Motor neuron (in vitro differentiated cells): Measurements from ENCODE around the gene SNAPC2. TPM values are rescaled to one million over a fixed set of nuclear protein-coding genes. Genes with fewer than 3 reads are reported as not detected.
A peak's percentile ranks its signal among the peaks of the same experiment; 100 is the strongest.
"Not testable (repeated sequence)": the region's sequence is repeated elsewhere in the genome, so short reads cannot be mapped to it uniquely, and the experiment has no call there.

Source experiments
- ATAC-seq, 8 experiments: fragments of 200-7000 bp; cut with Tn5 transposase; replicated peaks in 6 of 8; 2 replicates each; pipeline ENCODE4 v1.8.0; 2021; ENCODE audit warnings: mild to moderate bottlenecking in 8 of 8, moderate library complexity in 8 of 8
- H3K27ac ChIP-seq, 2 donors: fragments of 250-450 bp; sonication (Bioruptor Pico); 2 replicates each; pipeline ENCODE4 v1.9.0; 2021; ENCODE audit warnings: antibody characterized with exemption in 2 of 2, mild to moderate bottlenecking in 2 of 2, moderate library complexity in 1 of 2
- H3K4me1 ChIP-seq, 2 donors: fragments of 250-450 bp; sonication (Bioruptor Pico); replicated peaks in 1 of 2; 2 replicates each; pipeline ENCODE4 v1.6.1; 2021; ENCODE audit warnings: antibody characterized with exemption in 2 of 2, mild to moderate bottlenecking in 2 of 2, moderate library complexity in 1 of 2
- H3K4me3 ChIP-seq, 5 donors: fragments of 250-450 bp; sonication (Bioruptor Pico); 2 replicates each; pipeline ENCODE4 v1.9.0; 2021; ENCODE audit warnings: antibody characterized with exemption in 5 of 5, mild to moderate bottlenecking in 5 of 5, moderate library complexity in 4 of 5
- WGBS, 10 experiments: fragments of 450-650 bp; shearing (Covaris generic); methylation state at CpG; one replicate each; pipeline ENCODE4 v1.0.0; 2022; 5-methylcytosine and 5-hydroxymethylcytosine counted together
- in situ Hi-C, 9 experiments: fragments of 400-800 bp; cut with MboI; loops; one replicate each; pipeline ENCODE4 v1.15.0; 2021; ENCODE audit warnings: low sequenced_read_pairs in 9 of 9, low pct_unique_long_range_greater_than_20kb in 2 of 9; ENCODE audit not compliant: unreplicated experiment in 9 of 9
- total RNA-seq, 8 experiments: library from RNA; unstranded; fragments of 300-600 nt; gene quantifications; 2 replicates each; pipeline versions ENCODE4 v1.2.3 to v1.2.4, GENCODE V29; 2022

The SNAPC2 gene
- total RNA-seq, 8 experiments from 2014 or later, result 12.5 to 27.1 (median 19.1) TPM

GRCh38 chr19:7915250-7916102 lies 4.7 kb upstream of the SNAPC2 start:
- Histone ChIP-seq H3K4me1 (peaks cover 11 to 24% of the 10 kb centered on the region in 2 donors), H3K27ac (no peak overlapping the region), H3K4me3 (peak overlapping the region in 3 of 5 donors; percentile 18 to 30 (median 28))
- ATAC-seq, result no peak
- 0 to 76% (median 45%) methylated on average over 2 to 13 of the region's 24 CpGs; no CpG with 5 or more reads in 4 of the 10 experiments for WGBS, 10 experiments
- in situ Hi-C loops, result no loop called here

DNA sequence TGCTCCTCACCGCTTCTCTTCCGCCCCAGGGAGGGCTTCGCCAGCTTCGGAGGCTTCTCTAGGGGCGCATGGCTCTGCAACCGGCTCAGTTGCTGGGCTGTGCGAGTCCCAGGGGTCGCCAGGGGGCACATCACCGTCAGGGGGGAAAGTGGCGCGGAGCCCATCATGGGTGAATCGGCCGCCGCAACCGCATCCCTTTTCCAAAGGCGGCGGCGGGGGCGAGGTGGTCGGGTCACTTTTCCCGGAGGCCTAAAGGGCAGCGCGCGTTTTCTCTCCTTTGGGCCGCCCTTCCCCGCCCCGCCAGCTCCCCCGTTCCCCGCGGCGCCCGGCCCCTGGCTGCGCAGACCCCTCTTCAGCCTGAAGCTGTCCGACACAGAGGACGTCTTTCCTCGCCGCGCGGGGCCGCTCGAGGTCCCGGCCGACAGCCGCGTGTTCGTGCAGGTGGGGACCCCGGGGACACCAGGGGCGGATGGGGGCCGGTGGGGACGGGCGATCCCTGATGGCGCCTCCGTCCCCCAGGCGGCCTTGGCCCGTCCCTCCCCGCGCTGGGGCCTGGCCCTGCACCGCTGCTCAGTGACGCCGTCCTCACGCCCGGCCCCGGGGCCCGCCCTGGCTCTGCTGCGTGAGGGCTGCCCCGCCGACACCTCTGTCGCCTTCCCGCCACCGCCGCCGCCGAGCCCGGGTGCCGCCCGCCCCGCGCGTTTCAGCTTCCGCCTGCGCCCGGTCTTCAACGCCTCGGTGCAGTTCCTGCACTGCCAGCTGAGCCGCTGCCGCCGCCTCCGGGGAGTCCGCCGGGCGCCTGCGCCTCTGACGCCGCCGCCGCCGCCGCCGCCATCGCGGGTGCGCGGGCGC lies 3.8 kb upstream of the SNAPC2 start:
- Histone ChIP-seq H3K4me1 (peaks cover 11 to 25% of the 10 kb centered on the region in 2 donors), H3K4me3 (peak overlapping the region in 4 of 5 donors; percentile 2 to 30 (median 23)), H3K27ac (no peak overlapping the region)
- in situ Hi-C loops, result no loop called here
- peak in 3 of 8 experiments; percentile 1 to 8 (median 7) for ATAC-seq
- WGBS, 10 experiments, result 0% methylated on average over 2 of the region's 104 CpGs; no CpG with 5 or more reads in 9 of the 10 experiments

- H3K4me3 ChIP-seq, result peak overlapping the region in 3 of 5 donors; percentile 18 to 30 (median 28)
- in situ Hi-C loops, result no loop called here
- H3K4me1 ChIP-seq, result peaks cover 17 to 31% of the 10 kb centered on the region in 2 donors
- WGBS, 10 experiments, result no CpG with 5 or more reads among the region's 12 CpGs
- no peak for ATAC-seq
- no peak overlapping the region for H3K27ac ChIP-seq
These were observed 3.2 kb upstream of the SNAPC2 start for GRCh38 chr19:7916955-7917266.

DNA sequence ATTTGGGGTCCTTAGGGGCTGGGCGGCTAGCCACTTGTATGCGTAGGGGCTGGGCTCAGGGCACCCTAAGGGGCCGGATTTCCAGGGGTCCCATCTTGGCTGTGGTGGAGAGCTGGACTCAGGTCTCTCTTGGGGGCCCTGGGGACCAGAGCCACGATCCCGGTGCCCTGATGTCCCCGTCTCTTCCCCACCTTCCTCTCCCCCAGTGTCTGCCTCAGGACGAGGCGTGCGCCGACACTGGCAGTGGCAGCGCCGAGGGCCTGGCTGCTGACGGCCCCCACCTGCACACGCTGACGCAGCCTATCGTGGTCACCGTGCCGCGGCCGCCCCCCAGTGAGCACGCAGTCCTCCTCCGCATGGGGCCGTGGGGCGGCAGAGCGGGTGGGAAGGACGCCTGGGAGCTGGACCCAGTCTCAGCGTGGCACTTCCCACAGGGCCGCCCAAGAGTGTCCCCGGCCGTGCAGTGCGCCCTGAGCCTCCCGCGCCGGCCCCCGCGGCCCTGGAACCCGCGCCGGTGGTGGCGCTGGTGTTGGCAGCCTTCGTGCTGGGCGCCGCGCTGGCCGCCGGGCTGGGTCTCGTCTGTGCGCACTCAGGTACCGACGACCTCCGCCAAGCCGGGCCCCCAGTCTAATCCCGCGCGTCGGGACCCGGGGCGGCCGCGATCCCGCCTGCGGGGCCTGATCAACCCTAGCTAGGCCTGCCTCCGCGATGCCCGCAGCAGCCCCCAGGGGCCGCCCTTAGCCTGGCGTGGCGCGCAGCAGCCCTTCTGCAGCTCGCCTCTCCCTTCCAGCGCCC lies 2.7 kb upstream of the SNAPC2 start:
- peak; percentile 10 to 48 (median 38) for ATAC-seq
- H3K4me3 ChIP-seq, result peak overlapping the region; percentile 2 to 30 (median 23)
- 1 to 20% methylated on average over 1 to 26 of the region's 71 CpGs; no CpG with 5 or more reads in 8 of the 10 experiments for WGBS, 10 experiments
- no peak overlapping the region for H3K27ac ChIP-seq
- in situ Hi-C loops, result no loop called here
- peaks cover 19 to 31% of the 10 kb centered on the region in 2 donors for H3K4me1 ChIP-seq

DNA sequence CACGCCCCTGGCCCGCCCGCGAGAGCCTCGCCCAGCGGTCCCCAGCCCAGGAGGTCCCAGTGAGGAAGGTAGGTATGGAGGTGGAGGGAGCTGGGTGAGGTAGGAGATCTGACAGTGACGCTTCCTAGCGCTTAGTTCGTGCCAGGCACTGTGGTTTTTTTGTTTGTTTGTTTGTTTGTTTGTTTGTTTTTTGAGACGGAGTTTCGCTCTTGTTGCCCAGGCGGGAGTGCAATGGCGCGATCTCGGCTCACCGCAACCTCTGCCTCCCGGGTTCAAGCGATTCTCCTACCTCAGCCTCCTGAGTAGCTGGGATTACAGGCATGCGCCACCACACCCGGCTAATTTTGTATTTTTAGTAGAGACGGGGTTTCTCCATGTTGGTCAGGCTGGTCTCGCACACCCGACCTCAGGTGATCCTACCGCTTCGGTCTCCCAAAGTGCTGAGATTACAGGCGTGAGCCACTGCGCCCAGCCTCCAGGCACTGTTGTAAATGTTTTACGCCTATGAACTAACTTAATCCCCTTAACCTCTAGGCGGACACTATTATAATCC lies 2.0 kb upstream of the SNAPC2 start:
- in situ Hi-C loops, H3K27ac ChIP-seq, ATAC-seq: not testable (repeated sequence)
- peaks cover 19 to 31% of the 10 kb centered on the region in 2 donors for H3K4me1 ChIP-seq
- H3K4me3 ChIP-seq, result peak overlapping the region in 4 of 5 donors; percentile 15 to 30 (median 26)
- WGBS, 10 experiments, result 10 to 86% (median 61%) methylated on average over 1 to 8 of the region's 29 CpGs; no CpG with 5 or more reads in 4 of the 10 experiments

- in situ Hi-C loops, result no loop called here
- ATAC-seq, result no peak
- Histone ChIP-seq H3K4me1 (peaks cover 19 to 31% of the 10 kb centered on the region in 2 donors), H3K27ac (no peak overlapping the region), H3K4me3 (no peak overlapping the region)
- 20 to 98% (median 81%) methylated on average over 4 to 16 of the region's 42 CpGs; no CpG with 5 or more reads in 3 of the 10 experiments for WGBS, 10 experiments
These were observed 1.3 kb upstream of the SNAPC2 start for GRCh38 chr19:7918615-7919421.

GRCh38 chr19:7920519-7921301 lies 572 bp downstream of the SNAPC2 start:
- peak; percentile 17 to 57 (median 34) for ATAC-seq
- in situ Hi-C loops, result no loop called here
- peaks cover 19 to 32% of the 10 kb centered on the region in 2 donors for H3K4me1 ChIP-seq
- peak overlapping the region; percentile 85 to 94 for H3K27ac ChIP-seq
- whole genome bisulfite sequencing, 10 experiments, result 0 to 40% (median 10%) methylated on average over 1 to 3 of the region's 62 CpGs; no CpG with 5 or more reads in 5 of the 10 experiments
- peak overlapping the region; percentile 62 to 83 (median 80) for H3K4me3 ChIP-seq

- peaks cover 16 to 28% of the 10 kb centered on the region in 2 donors for H3K4me1 ChIP-seq
- WGBS, 10 experiments, result 0 to 25% (median 0%) methylated on average over 1 to 7 of the region's 17 CpGs; no CpG with 5 or more reads in 7 of the 10 experiments
- in situ Hi-C loops, result no loop called here
- peak overlapping the region; percentile 31 to 79 for H3K27ac ChIP-seq
- no peak for ATAC-seq
- peak overlapping the region; percentile 62 to 83 (median 80) for H3K4me3 ChIP-seq
These were observed 1.3 kb downstream of the SNAPC2 start for GRCh38 chr19:7921302-7921966.

- WGBS, 10 experiments, result 40 to 100% (median 95%) methylated on average over 1 to 3 of the region's 31 CpGs; no CpG with 5 or more reads in 6 of the 10 experiments
- H3K4me1 ChIP-seq, result peaks cover 21 to 27% of the 10 kb centered on the region in 2 donors
- no peak for ATAC-seq
- in situ Hi-C loops, result no loop called here
- peak overlapping the region in 2 of 5 donors; percentile 62 to 80 for H3K4me3 ChIP-seq
- H3K27ac ChIP-seq, result peak overlapping the region; percentile 31 to 79
These were observed 2.1 kb downstream of the SNAPC2 start for GRCh38 chr19:7921967-7922835.

DNA sequence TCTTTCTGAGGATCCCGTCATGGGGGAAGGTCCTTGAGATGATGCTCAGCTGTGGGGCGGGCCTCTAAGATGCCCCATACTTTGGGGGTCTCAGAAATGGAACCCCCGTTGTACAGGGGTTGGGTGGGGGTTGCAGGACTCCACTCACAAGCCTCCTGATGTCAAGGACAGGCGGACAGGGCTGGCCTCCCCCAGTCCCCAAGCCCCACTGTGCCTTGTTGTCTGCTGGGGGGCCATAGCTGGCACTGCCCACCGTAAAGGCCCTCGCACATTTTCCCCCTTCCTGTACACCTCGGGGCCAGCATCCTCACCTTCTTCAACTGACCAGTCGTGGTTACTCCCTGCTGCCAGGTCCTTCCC lies 2.7 kb downstream of the SNAPC2 start:
- H3K4me3 ChIP-seq, result no peak overlapping the region
- no peak overlapping the region for H3K27ac ChIP-seq
- WGBS, 10 experiments, result 90 to 100% methylated on average over 1 to 2 of the region's 8 CpGs; no CpG with 5 or more reads in 8 of the 10 experiments
- ATAC-seq, result no peak
- in situ Hi-C loops, result no loop called here
- H3K4me1 ChIP-seq, result peaks cover 21 to 22% of the 10 kb centered on the region in 2 donors
